HepG2 (cell line): Measurements from ENCODE around the gene NRP1. TPM values are rescaled to one million over a fixed set of nuclear protein-coding genes. Genes with fewer than 3 reads are reported as not detected.

ENCODE experiments used
- ATAC-seq: fragments of 200-7000 bp; cut with Tn5 transposase; 3 replicates; pipeline ENCODE4 v1.9.1; 2020; ENCODE audit warnings: mild to moderate bottlenecking, moderate library complexity
- BruUV-seq: library from RNA; stranded (reverse); fragments of 400-500 nt; replicated peaks from 2 replicates; lab custom pipeline; 2021; lab: Mats Ljungman, UMichigan
- CTCF ChIA-PET: fragments of 300-600 bp; formaldehyde crosslinking; extraction: SDS; loops from one replicate; lab custom pipeline; 2021; ENCODE audit warnings: low total read pairs, inconsistent platforms, low intra/inter-chr PET ratio; lab: Yijun Ruan, JAX
- POLR2A ChIA-PET: fragments of 350-600 bp; sonication (Branson Sonifier 250); formaldehyde crosslinking; loops from one replicate; lab custom pipeline; 2020; ENCODE audit warnings: antibody characterized with exemption, inconsistent platforms; lab: Yijun Ruan, JAX
- DNase-seq: peaks from one replicate; pipeline ENCODE4 v3.0.0-alpha.2; 2015; ENCODE audit warnings: low spot score
- FAIRE-seq: peaks from 3 replicates; lab custom pipeline; 2011; peaks lifted over from hg19 to GRCh38; lab: Jason Lieb, UNC
- H2AFZ ChIP-seq: one replicate; pipeline ENCODE4 v1.6.1; 2011; ENCODE audit warnings: low read length, inconsistent platforms
- H3K27ac ChIP-seq: fragments of 300-600 bp; 3 replicates; pipeline ENCODE4 v1.8.0; 2011; ENCODE audit warnings: mixed run types, mild to moderate bottlenecking, mixed read lengths, low read length, inconsistent platforms; ENCODE audit not compliant: insufficient read depth; ENCODE audit errors: extremely low read length
- H3K27me3 ChIP-seq, 2 experiments: fragments of 200-600 bp in 1 of 2; 2 replicates in 1 of 2; 3 replicates in 1 of 2; pipeline versions ENCODE4 v1.6.0 to v1.8.0; 2011; ENCODE audit warnings: low read length in 2 of 2, mild to moderate bottlenecking in 2 of 2, moderate library complexity in 2 of 2, inconsistent platforms in 1 of 2; ENCODE audit not compliant: insufficient read depth in 2 of 2, control insufficient read depth in 1 of 2
- H3K36me3 ChIP-seq, 2 experiments: fragments of 200-600 bp in 1 of 2; replicated peaks in 1 of 2; 2 replicates in 1 of 2; 3 replicates in 1 of 2; pipeline versions ENCODE4 v1.5.1 to v1.8.0; 2011; ENCODE audit warnings: low read length in 2 of 2, inconsistent platforms in 1 of 2; ENCODE audit not compliant: insufficient read depth in 2 of 2, control insufficient read depth in 1 of 2
- H3K4me1 ChIP-seq: 2 replicates; pipeline ENCODE4 v1.5.1; 2012; ENCODE audit warnings: low read length, inconsistent platforms; ENCODE audit not compliant: insufficient read depth
- H3K4me2 ChIP-seq: 2 replicates; pipeline ENCODE4 v1.6.0; 2011; ENCODE audit warnings: low read depth, low read length, inconsistent platforms
- H3K4me3 ChIP-seq, 3 experiments: fragments of 200-600 bp in 1 of 3; sonication (generic), shearing (Covaris generic) in 1 of 3; replicated peaks in 1 of 3; 2 replicates each; pipeline ENCODE4 v1.5.1; 2011 to 2016; ENCODE audit warnings: low read length in 3 of 3, inconsistent platforms in 2 of 3, low read depth in 2 of 3, mild to moderate bottlenecking in 2 of 3, control low read depth in 1 of 3, mixed read lengths in 1 of 3; ENCODE audit not compliant: insufficient read depth in 1 of 3
- H3K79me2 ChIP-seq: one replicate; pipeline ENCODE4 v1.6.1; 2011; ENCODE audit warnings: low read length, inconsistent platforms; ENCODE audit not compliant: insufficient read depth
- H3K9ac ChIP-seq: 2 replicates; pipeline ENCODE4 v1.6.0; 2011; ENCODE audit warnings: mild to moderate bottlenecking, low read depth, low read length, inconsistent platforms; ENCODE audit not compliant: insufficient read depth
- H3K9me3 ChIP-seq: 2 replicates; pipeline ENCODE4 v1.5.1; 2012; ENCODE audit warnings: mild to moderate bottlenecking, low read length
- H4K20me1 ChIP-seq: 2 replicates; pipeline ENCODE4 v1.6.0; 2011; ENCODE audit warnings: inconsistent platforms, mild to moderate bottlenecking, low read length, moderate library complexity; ENCODE audit not compliant: insufficient read depth
- CENPX ChIP-seq: sonication (generic); formaldehyde crosslinking; IDR thresholded peaks from 2 replicates; pipeline ENCODE4 v1.9.0; 2021; ENCODE audit warnings: mild to moderate bottlenecking, missing genetic modification reagents, moderate library complexity
- CREBL2 ChIP-seq: sonication (generic); formaldehyde crosslinking; IDR thresholded peaks from 2 replicates; pipeline ENCODE4 v1.8.1; 2023; ENCODE audit warnings: missing genetic modification reagents, mild to moderate bottlenecking, borderline replicate concordance
- DNMT1 ChIP-seq: sonication (generic); formaldehyde crosslinking; IDR thresholded peaks from 2 replicates; pipeline ENCODE4 v1.5.1; 2020; ENCODE audit warnings: mild to moderate bottlenecking, missing genetic modification reagents
- EZH2 ChIP-seq: conservative IDR thresholded peaks from 2 replicates; pipeline ENCODE4 v1.6.1; 2012; ENCODE audit warnings: mild to moderate bottlenecking, low read depth, low read length, moderate library complexity
- FOXC1 ChIP-seq: sonication (generic); formaldehyde crosslinking; IDR thresholded peaks from 2 replicates; pipeline ENCODE4 v1.8.0; 2022; ENCODE audit warnings: mild to moderate bottlenecking, missing genetic modification reagents, borderline replicate concordance
- GFI1 ChIP-seq: sonication (generic); formaldehyde crosslinking; IDR thresholded peaks from 2 replicates; pipeline ENCODE4 v1.5.0; 2020; ENCODE audit warnings: missing genetic modification reagents, mild to moderate bottlenecking, borderline replicate concordance
- IKZF4 ChIP-seq: sonication (generic); formaldehyde crosslinking; IDR thresholded peaks from 2 replicates; pipeline ENCODE4 v1.5.1; 2020; ENCODE audit warnings: borderline replicate concordance, mild to moderate bottlenecking, low read depth, missing genetic modification reagents; ENCODE audit errors: not compliant biosample characterization
- TFE3 ChIP-seq: IDR thresholded peaks from 2 replicates; pipeline ENCODE4 v1.6.1; 2016
- THYN1 ChIP-seq: sonication (generic); formaldehyde crosslinking; IDR thresholded peaks from 2 replicates; pipeline ENCODE4 v1.8.1; 2023; ENCODE audit warnings: low read depth, mild to moderate bottlenecking, moderate library complexity, missing genetic modification reagents, borderline replicate concordance
- ZNF619 ChIP-seq: sonication (generic); formaldehyde crosslinking; IDR thresholded peaks from 2 replicates; pipeline ENCODE4 v1.4.0; 2020; ENCODE audit warnings: mild to moderate bottlenecking, missing genetic modification reagents
- ZNF710 ChIP-seq: sonication (generic); formaldehyde crosslinking; IDR thresholded peaks from 2 replicates; pipeline ENCODE4 v1.5.0; 2020; ENCODE audit warnings: mild to moderate bottlenecking, missing genetic modification reagents, borderline replicate concordance
- ZNF772 ChIP-seq: sonication (generic); formaldehyde crosslinking; IDR thresholded peaks from 2 replicates; pipeline ENCODE4 v1.5.0; 2020; ENCODE audit warnings: mild to moderate bottlenecking, missing genetic modification reagents
- whole genome bisulfite sequencing: methylation state at CpG from one replicate; pipeline ENCODE4 v1.1.6; 2017; ENCODE audit warnings: low lambda C conversion rate; 5-methylcytosine and 5-hydroxymethylcytosine counted together
- in situ Hi-C: cut with HindIII; loops from 2 replicates; pipeline ENCODE4 v1.10.0; 2017; ENCODE audit warnings: low pct_unique_long_range_greater_than_20kb; ENCODE audit not compliant: extremely low pct_ligation_motif_present
- intact Hi-C: fragments of 100-400 bp; cut with micrococcal nuclease; formaldehyde crosslinking; loops from one replicate; pipeline ENCODE4 v1.10.0; 2022; ENCODE audit not compliant: unreplicated experiment
- polyA plus RNA-seq, 8 experiments: library from polyadenylated mRNA; depleted of rRNA in 3 of 8; stranded (reverse) in 7 of 8; unstranded in 1 of 8; fragments of >200 nt; fragmentation: Illumina TruSeq in 4 of 8; extraction: Trizol in 4 of 8; gene quantifications; 2 replicates each; pipeline versions ENCODE4 v1.2.1 to v1.2.3, GENCODE V29; 2011 to 2016; ENCODE audit warnings: low read depth in 4 of 8, missing spikeins in 1 of 8, mixed read lengths in 1 of 8; ENCODE audit not compliant: insufficient read depth in 1 of 8
- total RNA-seq, 5 experiments: library from RNA; depleted of rRNA; stranded (reverse); fragments of >200 nt; fragmentation: Illumina TruSeq; extraction: Trizol; gene quantifications; 2 replicates each; pipeline ENCODE4 v1.2.3, GENCODE V29; 2016; ENCODE audit warnings: low read depth in 1 of 5

NRP1 gene
- total and polyA plus RNA-seq, 2 of the 13 experiments (the other 11 are each of a cell fraction or from before 2014, with no cell fraction given): 5.3 to 5.8 TPM

GRCh38 chr10:33321516-33321915 is 13.0 kb downstream of the NRP1 start (continued):
- TF ChIP-seq ZNF619 (CRISPR knock-in tag): no peak
- no peak for TF ChIP-seq TFE3 (CRISPR knock-in tag)
- no peak for TF ChIP-seq IKZF4
- TF ChIP-seq THYN1 (CRISPR knock-in tag): no peak
- TF ChIP-seq DNMT1 (CRISPR knock-in tag): no peak
- TF ChIP-seq EZH2: no peak
- TF ChIP-seq CENPX (CRISPR knock-in tag): no peak
- TF ChIP-seq, all 625 proteins: peak for 0

GRCh38 chr10:33320288-33320687 is 14.2 kb downstream of the NRP1 start:
- H3K4me1 ChIP-seq: peaks cover 19% of the 10 kb centered on the region
- ATAC-seq (no peak), DNase-seq (no peak), FAIRE-seq (no peak)
- H3K36me3 ChIP-seq: peaks cover 0 to 2% of the 10 kb centered on the region in 2 experiments; a peak in 1 of 5 replicates
- no peaks in the 10 kb centered on the region for H4K20me1 ChIP-seq
- H3K4me3 ChIP-seq: no peak overlapping the region
- intact Hi-C loops (no loop called here), in situ Hi-C loops (no loop called here)
- H3K27me3 ChIP-seq: no peaks in the 10 kb centered on the region
- no peak overlapping the region for H2AFZ ChIP-seq
- no peak overlapping the region for H3K9ac ChIP-seq
- BruUV-seq: no TSS peak
- H3K27ac ChIP-seq: no peak overlapping the region
- H3K79me2 ChIP-seq: no peaks in the 10 kb centered on the region
- TF ChIP-seq GFI1 (no peak), ZNF710 (no peak), ZNF772 (no peak), CREBL2 (CRISPR knock-in tag) (no peak), FOXC1 (CRISPR knock-in tag) (no peak)
- CTCF ChIA-PET: no interaction called here
- 100% methylated on average over 5 of the region's 7 CpGs for WGBS
- POLR2A ChIA-PET: no interaction called here
- H3K4me2 ChIP-seq: no peak overlapping the region
- H3K9me3 ChIP-seq: no peaks in the 10 kb centered on the region
